Muscle of back (tissue), 13 donors: Measurements from ENCODE around the gene C6. TPM values are rescaled to one million over a fixed set of nuclear protein-coding genes. Genes with fewer than 3 reads are reported as not detected.
"Not testable (repeated sequence)": the region's sequence is repeated elsewhere in the genome, so short reads cannot be mapped to it uniquely, and the experiment has no call there.

Experiments used
- DNase-seq, 3 donors: peaks; one replicate each; pipeline versions ENCODE4 v3.0.0 to v3.0.0-alpha.2; 2013
- long read RNA-seq, 9 donors: transcript quantifications; one replicate each; lab custom pipeline, GENCODE V29; 2026
- polyA plus RNA-seq, 10 donors: library from polyadenylated mRNA; unstranded; fragments of 120-200 nt; gene quantifications; one replicate each; pipeline ENCODE4 v1.2.1, GENCODE V29; 2013; ENCODE audit not compliant: insufficient read length in 10 of 10

The C6 gene
- polyA plus RNA-seq = under 1 TPM in 6 of 10 donors, not detected in 4; 0.16 to 0.44 (median 0.28) TPM
- long read RNA-seq, donor 1 = 0 reads
- long read RNA-seq, donor 2 = 0 reads
- long read RNA-seq, donor 3 = 0 reads
- long read RNA-seq, donor 4 = 0 reads
- long read RNA-seq, donor 5 = 0 reads
- long read RNA-seq, donor 6 = 0 reads
- long read RNA-seq, donor 7 = 0 reads
- long read RNA-seq, donor 8 = 0 reads
- long read RNA-seq, donor 9 = 0 reads

GRCh38 chr5:41213340-41213739 lies at the start of gene C6:
Gene C6 (minus strand): TSS chr5:41213532. CDS start chr5:41203230, 10,302 bp downstream.
- DNase-seq = no peak

GRCh38 chr5:41256400-41256799 lies 43.1 kb upstream of the C6 start:
- DNase-seq = no peak

GRCh38 chr5:41253109-41253508 lies 39.8 kb upstream of the C6 start:
- DNase-seq = no peak

GRCh38 chr5:41252036-41252435 lies 38.7 kb upstream of the C6 start:
- DNase-seq = peak in 1 of 3 donors; percentile 17

GRCh38 chr5:41250351-41250987 lies 37.1 kb upstream of the C6 start:
- no peak for DNase-seq

- no peak for DNase-seq
These were observed 33.8 kb upstream of the C6 start for GRCh38 chr5:41247135-41247534.

- no peak for DNase-seq
These were observed 33.0 kb upstream of the C6 start for GRCh38 chr5:41246376-41246775.

- DNase-seq = no peak
These were observed 30.2 kb upstream of the C6 start for GRCh38 chr5:41243558-41243957.

- DNase-seq = no peak
These were observed 27.7 kb upstream of the C6 start for GRCh38 chr5:41240985-41241384.

GRCh38 chr5:41240390-41240789 lies 27.1 kb upstream of the C6 start:
- no peak for DNase-seq

- DNase-seq = no peak
These were observed 21.1 kb upstream of the C6 start for GRCh38 chr5:41234475-41234874.

GRCh38 chr5:41232797-41233196 lies 19.5 kb upstream of the C6 start:
- DNase-seq = no peak

- not testable (repeated sequence) for DNase-seq
These were observed 16.9 kb upstream of the C6 start for GRCh38 chr5:41230276-41230675.

- no peak for DNase-seq
These were observed 10.6 kb upstream of the C6 start for GRCh38 chr5:41223962-41224361.

- peak in 2 of 3 donors; percentile 2 to 17 for DNase-seq
These were observed 6.4 kb upstream of the C6 start for GRCh38 chr5:41219658-41220269.

GRCh38 chr5:41218929-41219657 lies 5.8 kb upstream of the C6 start:
- DNase-seq = no peak

GRCh38 chr5:41214182-41214581 lies 850 bp upstream of the C6 start:
- DNase-seq = no peak

- DNase-seq = no peak
These were observed 397 bp downstream of the C6 start for GRCh38 chr5:41212935-41213334.

GRCh38 chr5:41211417-41211816 lies 1.9 kb downstream of the C6 start:
- no peak for DNase-seq

GRCh38 chr5:41205475-41205874 lies 7.9 kb downstream of the C6 start:
- not testable (repeated sequence) for DNase-seq

GRCh38 chr5:41203033-41203432 lies 10.3 kb downstream of the C6 start:
- DNase-seq = no peak

GRCh38 chr5:41201082-41201772 lies 12.1 kb downstream of the C6 start:
- no peak for DNase-seq
